WTC11 (cell line): Measurements from ENCODE around the gene RAPGEF6. TPM values are rescaled to one million over a fixed set of nuclear protein-coding genes. Genes with fewer than 3 reads are reported as not detected.

Experiments
- ATAC-seq: fragments of 200-7000 bp; cut with Tn5 transposase; 2 replicates; pipeline ENCODE4 v1.10.0; 2021; ENCODE audit warnings: mild to moderate bottlenecking, moderate library complexity
- CTCF ChIA-PET: fragments of 300-600 bp; sonication (Branson Sonifier 250); formaldehyde crosslinking; loops from one replicate; lab custom pipeline; 2021; ENCODE audit warnings: antibody characterized with exemption; lab: Charles Lee
- POLR2A ChIA-PET: fragments of 350-600 bp; sonication (Branson Sonifier 250); formaldehyde crosslinking; loops from one replicate; lab custom pipeline; 2021; ENCODE audit warnings: antibody characterized with exemption; lab: Charles Lee
- DNase-seq: peaks from one replicate; pipeline ENCODE4 v3.0.0; 2021; ENCODE audit warnings: low spot score
- H3K27ac Mint-ChIP-seq: 2 replicates; pipeline ENCODE4 v1.8.0; 2021; ENCODE audit warnings: mixed read lengths
- H3K27me3 Mint-ChIP-seq: 2 replicates; pipeline ENCODE4 v1.8.0; 2021; ENCODE audit warnings: low read depth, mild to moderate bottlenecking, moderate library complexity, mixed read lengths
- H3K36me3 Mint-ChIP-seq: 2 replicates; pipeline ENCODE4 v1.8.0; 2021; ENCODE audit warnings: mixed read lengths
- H3K4me1 Mint-ChIP-seq: 2 replicates; pipeline ENCODE4 v1.8.0; 2022; ENCODE audit warnings: mixed read lengths
- H3K4me3 Mint-ChIP-seq: 2 replicates; pipeline ENCODE4 v1.8.0; 2021; ENCODE audit warnings: mild to moderate bottlenecking, moderate library complexity, mixed read lengths
- H3K9me3 Mint-ChIP-seq: 2 replicates; pipeline ENCODE4 v1.8.0; 2021; ENCODE audit warnings: mixed read lengths
- AFF4 ChIP-seq: sonication (generic); formaldehyde crosslinking; IDR thresholded peaks from 2 replicates; pipeline ENCODE4 v1.8.1; 2023; ENCODE audit warnings: mild to moderate bottlenecking, missing genetic modification reagents, borderline replicate concordance
- FOXP1 ChIP-seq: sonication (generic); formaldehyde crosslinking; IDR thresholded peaks from 2 replicates; pipeline ENCODE4 v1.8.0; 2022; ENCODE audit warnings: missing genetic modification reagents, mild to moderate bottlenecking, moderate library complexity, borderline replicate concordance
- GABPB1 ChIP-seq: sonication (generic); formaldehyde crosslinking; IDR thresholded peaks from 2 replicates; pipeline ENCODE4 v1.8.1; 2023; ENCODE audit warnings: mild to moderate bottlenecking, missing genetic modification reagents
- GTF2I ChIP-seq: fragments of 250-450 bp; sonication (Bioruptor Pico); conservative IDR thresholded peaks from 2 replicates; pipeline ENCODE4 v1.4.0; 2021; ENCODE audit warnings: mild to moderate bottlenecking
- HMGA2 ChIP-seq: fragments of 250-450 bp; sonication (Bioruptor Pico); IDR thresholded peaks from 2 replicates; pipeline ENCODE4 v1.4.0; 2021; ENCODE audit warnings: mild to moderate bottlenecking, moderate library complexity
- NFATC4 ChIP-seq: fragments of 250-450 bp; sonication (Bioruptor Pico); IDR thresholded peaks from 2 replicates; pipeline ENCODE4 v1.9.0; 2021; ENCODE audit warnings: mild to moderate bottlenecking
- NFE2L1 ChIP-seq: sonication (generic); formaldehyde crosslinking; IDR thresholded peaks from 2 replicates; pipeline ENCODE4 v1.8.1; 2023; ENCODE audit warnings: missing genetic modification reagents
- TCF7 ChIP-seq: sonication (generic); formaldehyde crosslinking; IDR thresholded peaks from 2 replicates; pipeline ENCODE4 v1.8.0; 2022; ENCODE audit warnings: mild to moderate bottlenecking, low read depth, missing genetic modification reagents, moderate library complexity
- ZBTB21 ChIP-seq: sonication (generic); formaldehyde crosslinking; IDR thresholded peaks from 2 replicates; pipeline ENCODE4 v1.8.1; 2023; ENCODE audit warnings: mild to moderate bottlenecking, missing genetic modification reagents, borderline replicate concordance
- total RNA-seq: library from RNA; stranded (reverse); gene quantifications from 3 replicates; pipeline ENCODE4 v1.2.3, GENCODE V29; 2021
- TF ChIP-seq, protein P1 (sequence below): fragments of 200-600 bp; IDR thresholded peaks from 2 replicates; pipeline ENCODE4 v1.8.0; 2022; ENCODE audit warnings: antibody characterized with exemption
- TF ChIP-seq, protein P2 (sequence below): fragments of 250-450 bp; sonication (Bioruptor Pico); IDR thresholded peaks from 2 replicates; pipeline ENCODE4 v2.1.2; 2022; ENCODE audit warnings: mild to moderate bottlenecking, moderate library complexity
- TF ChIP-seq, protein P3 (sequence below): fragments of 250-450 bp; sonication (Bioruptor Pico); conservative IDR thresholded peaks from 2 replicates; pipeline ENCODE4 v1.9.0; 2021; ENCODE audit warnings: mild to moderate bottlenecking
- TF ChIP-seq, protein P4 (sequence below): sonication (generic); formaldehyde crosslinking; conservative IDR thresholded peaks from 2 replicates; pipeline ENCODE4 v1.8.1; 2023; ENCODE audit warnings: mild to moderate bottlenecking, low read depth, missing genetic modification reagents, moderate library complexity

Gene RAPGEF6
- total RNA-seq, 1 experiment from 2014 or later: 18.0 TPM

GRCh38 chr5:131423056-131423455 is 212.0 kb downstream of the RAPGEF6 start:
- no peak overlapping the region for H3K27ac Mint-ChIP-seq
- ChIA-PET POLR2A (no interaction called here), CTCF (interaction anchor here (0.7 to 1.2 kb wide), 12 partner anchors 8 to 638 kb away, joined by 3 to 5 read pairs (median 3); partner anchors contain the start of genes ACSL6 and HINT1)
- DNase-seq (no peak), ATAC-seq (peak; percentile 90)
- no peak overlapping the region for H3K4me3 Mint-ChIP-seq
- H3K9me3 Mint-ChIP-seq: no peaks in the 10 kb centered on the region
- H3K36me3 Mint-ChIP-seq: peaks cover 13% of the 10 kb centered on the region
- no peaks in the 10 kb centered on the region for H3K4me1 Mint-ChIP-seq
- H3K27me3 Mint-ChIP-seq: no peaks in the 10 kb centered on the region
- no peak for TF ChIP-seq AFF4 (CRISPR knock-in tag)
- TF ChIP-seq, protein P1, sequence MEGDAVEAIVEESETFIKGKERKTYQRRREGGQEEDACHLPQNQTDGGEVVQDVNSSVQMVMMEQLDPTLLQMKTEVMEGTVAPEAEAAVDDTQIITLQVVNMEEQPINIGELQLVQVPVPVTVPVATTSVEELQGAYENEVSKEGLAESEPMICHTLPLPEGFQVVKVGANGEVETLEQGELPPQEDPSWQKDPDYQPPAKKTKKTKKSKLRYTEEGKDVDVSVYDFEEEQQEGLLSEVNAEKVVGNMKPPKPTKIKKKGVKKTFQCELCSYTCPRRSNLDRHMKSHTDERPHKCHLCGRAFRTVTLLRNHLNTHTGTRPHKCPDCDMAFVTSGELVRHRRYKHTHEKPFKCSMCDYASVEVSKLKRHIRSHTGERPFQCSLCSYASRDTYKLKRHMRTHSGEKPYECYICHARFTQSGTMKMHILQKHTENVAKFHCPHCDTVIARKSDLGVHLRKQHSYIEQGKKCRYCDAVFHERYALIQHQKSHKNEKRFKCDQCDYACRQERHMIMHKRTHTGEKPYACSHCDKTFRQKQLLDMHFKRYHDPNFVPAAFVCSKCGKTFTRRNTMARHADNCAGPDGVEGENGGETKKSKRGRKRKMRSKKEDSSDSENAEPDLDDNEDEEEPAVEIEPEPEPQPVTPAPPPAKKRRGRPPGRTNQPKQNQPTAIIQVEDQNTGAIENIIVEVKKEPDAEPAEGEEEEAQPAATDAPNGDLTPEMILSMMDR: peak; percentile 26; the same call in 1 of the 2 replicates
- no peak for TF ChIP-seq NFATC4 (CRISPR knock-in tag)

DNA sequence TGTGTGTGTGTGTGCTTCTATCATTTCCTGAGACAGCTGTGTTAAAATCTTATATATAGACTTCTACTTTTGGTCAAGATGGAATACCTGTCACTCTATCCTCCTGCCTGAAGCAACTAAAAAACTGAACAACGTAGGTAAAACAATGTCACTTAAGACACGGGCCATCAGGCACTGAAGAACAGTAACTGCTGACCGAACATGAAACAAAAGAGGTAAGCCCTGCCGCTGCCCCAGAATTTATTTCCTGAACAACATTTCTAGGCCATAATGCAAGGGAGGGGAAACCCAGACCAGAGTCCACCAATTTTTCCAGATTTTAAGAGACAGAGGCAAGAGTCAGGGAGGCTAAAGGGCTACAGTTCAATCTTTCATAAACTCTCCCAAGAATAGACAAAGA is 215.2 kb downstream of the RAPGEF6 start:
- CTCF ChIA-PET: interaction anchor here (0.7 kb wide), 1 partner anchor 101 kb away, joined by 4 read pairs; no protein-coding TSS in a partner anchor
- Mint-ChIP-seq H3K4me1 (peaks cover 2% of the 10 kb centered on the region), H3K4me3 (no peak overlapping the region), H3K27me3 (no peaks in the 10 kb centered on the region), H3K9me3 (no peaks in the 10 kb centered on the region), H3K27ac (no peak overlapping the region), H3K36me3 (peaks cover 12% of the 10 kb centered on the region)
- ATAC-seq (no peak), DNase-seq (no peak)
- TF ChIP-seq, protein P2, sequence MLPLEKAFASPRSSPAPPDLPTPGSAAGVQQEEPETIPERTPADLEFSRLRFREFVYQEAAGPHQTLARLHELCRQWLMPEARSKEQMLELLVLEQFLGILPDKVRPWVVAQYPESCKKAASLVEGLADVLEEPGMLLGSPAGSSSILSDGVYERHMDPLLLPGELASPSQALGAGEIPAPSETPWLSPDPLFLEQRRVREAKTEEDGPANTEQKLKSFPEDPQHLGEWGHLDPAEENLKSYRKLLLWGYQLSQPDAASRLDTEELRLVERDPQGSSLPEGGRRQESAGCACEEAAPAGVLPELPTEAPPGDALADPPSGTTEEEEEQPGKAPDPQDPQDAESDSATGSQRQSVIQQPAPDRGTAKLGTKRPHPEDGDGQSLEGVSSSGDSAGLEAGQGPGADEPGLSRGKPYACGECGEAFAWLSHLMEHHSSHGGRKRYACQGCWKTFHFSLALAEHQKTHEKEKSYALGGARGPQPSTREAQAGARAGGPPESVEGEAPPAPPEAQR (CRISPR knock-in tag): no peak
- no peak for TF ChIP-seq GTF2I
- no peak for TF ChIP-seq NFE2L1
- TF ChIP-seq, protein P3, sequence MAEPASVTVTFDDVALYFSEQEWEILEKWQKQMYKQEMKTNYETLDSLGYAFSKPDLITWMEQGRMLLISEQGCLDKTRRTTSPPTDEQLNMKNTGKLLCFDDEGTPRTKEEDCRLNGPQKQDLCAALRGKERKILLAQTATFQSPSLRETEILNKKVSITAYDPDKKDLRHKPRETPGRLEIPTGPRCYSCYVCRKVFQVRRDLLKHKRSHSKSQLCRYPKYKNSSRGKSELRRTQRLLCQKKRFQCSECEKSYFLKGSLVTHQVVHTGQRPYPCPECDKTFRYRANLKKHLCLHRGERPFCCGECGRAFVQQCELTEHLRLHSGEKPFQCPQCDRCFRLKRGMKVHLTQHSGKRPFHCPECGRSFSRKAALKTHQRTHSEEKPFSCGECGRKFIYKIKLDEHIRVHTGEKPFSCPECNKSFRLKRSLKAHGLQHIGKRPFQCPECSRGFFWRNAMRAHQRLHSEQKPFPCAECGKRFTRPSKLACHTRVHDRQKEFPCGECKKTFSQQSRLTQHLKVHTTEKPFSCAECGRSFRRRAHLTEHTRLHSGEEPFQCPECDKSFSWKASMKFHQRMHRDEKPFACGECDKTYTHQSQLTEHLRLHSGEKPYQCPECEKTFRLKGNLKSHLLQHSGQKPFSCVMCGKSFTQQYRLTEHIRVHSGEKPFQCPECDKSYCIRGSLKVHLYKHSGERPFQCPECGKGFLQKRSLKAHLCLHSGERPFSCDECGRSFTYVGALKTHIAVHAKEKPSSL (CRISPR knock-in tag): no peak
- no peak for TF ChIP-seq GABPB1
- TF ChIP-seq ZBTB21 (CRISPR knock-in tag): no peak
- TF ChIP-seq FOXP1 (CRISPR knock-in tag): no peak
- no peak for TF ChIP-seq TCF7 (CRISPR knock-in tag)
- POLR2A ChIA-PET: no interaction called here

- CTCF ChIA-PET: no interaction called here
- no peak overlapping the region for H3K27ac Mint-ChIP-seq
- TF ChIP-seq HMGA2 (CRISPR knock-in tag): peak; percentile 93; the same call in 1 of the 2 replicates
- TF ChIP-seq, protein P4, sequence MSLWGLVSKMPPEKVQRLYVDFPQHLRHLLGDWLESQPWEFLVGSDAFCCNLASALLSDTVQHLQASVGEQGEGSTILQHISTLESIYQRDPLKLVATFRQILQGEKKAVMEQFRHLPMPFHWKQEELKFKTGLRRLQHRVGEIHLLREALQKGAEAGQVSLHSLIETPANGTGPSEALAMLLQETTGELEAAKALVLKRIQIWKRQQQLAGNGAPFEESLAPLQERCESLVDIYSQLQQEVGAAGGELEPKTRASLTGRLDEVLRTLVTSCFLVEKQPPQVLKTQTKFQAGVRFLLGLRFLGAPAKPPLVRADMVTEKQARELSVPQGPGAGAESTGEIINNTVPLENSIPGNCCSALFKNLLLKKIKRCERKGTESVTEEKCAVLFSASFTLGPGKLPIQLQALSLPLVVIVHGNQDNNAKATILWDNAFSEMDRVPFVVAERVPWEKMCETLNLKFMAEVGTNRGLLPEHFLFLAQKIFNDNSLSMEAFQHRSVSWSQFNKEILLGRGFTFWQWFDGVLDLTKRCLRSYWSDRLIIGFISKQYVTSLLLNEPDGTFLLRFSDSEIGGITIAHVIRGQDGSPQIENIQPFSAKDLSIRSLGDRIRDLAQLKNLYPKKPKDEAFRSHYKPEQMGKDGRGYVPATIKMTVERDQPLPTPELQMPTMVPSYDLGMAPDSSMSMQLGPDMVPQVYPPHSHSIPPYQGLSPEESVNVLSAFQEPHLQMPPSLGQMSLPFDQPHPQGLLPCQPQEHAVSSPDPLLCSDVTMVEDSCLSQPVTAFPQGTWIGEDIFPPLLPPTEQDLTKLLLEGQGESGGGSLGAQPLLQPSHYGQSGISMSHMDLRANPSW (CRISPR knock-in tag): no peak
- POLR2A ChIA-PET: no interaction called here
- peaks cover 2% of the 10 kb centered on the region for H3K4me1 Mint-ChIP-seq
- no peaks in the 10 kb centered on the region for H3K9me3 Mint-ChIP-seq
- ATAC-seq: no peak
- no peak overlapping the region for H3K4me3 Mint-ChIP-seq
- peaks cover 14% of the 10 kb centered on the region for H3K36me3 Mint-ChIP-seq
- H3K27me3 Mint-ChIP-seq: no peaks in the 10 kb centered on the region
- no peak for DNase-seq
Observed at GRCh38 chr5:131418846-131419245, 216.2 kb downstream of the RAPGEF6 start.
